Measurements from ENCODE around the gene ACBD4. TPM values are rescaled to one million over a fixed set of nuclear protein-coding genes. Genes with fewer than 3 reads are reported as not detected.

Gene ACBD4
- total RNA-seq, 1 experiment from 2014 or later = 21.2 TPM

- TF ChIP-seq CTCF (IDR thresholded peaks at IDR 0.05; ENCODE audit: insufficient read depth in 1 of 2, low read depth in 1 of 2, low read length in 1 of 2, severe bottlenecking in 1 of 2, unreplicated experiment in 1 of 2) = no peak
- Histone ChIP-seq H3K36me3 (ENCODE audit: control insufficient read depth, insufficient read depth, low read length) (peaks cover 1% of the 10 kb centered on the region; the same call in 1 of the 2 replicates), H3K4me3 (ENCODE audit: low read depth, low read length) (no peak overlapping the region), H3K9me3 (no peaks in the 10 kb centered on the region), H3K27me3 (replicated peaks; ENCODE audit: control insufficient read depth, insufficient read depth, low read length) (no peaks in the 10 kb centered on the region), H3K4me1 (peaks cover 7% of the 10 kb centered on the region; the same call in 1 of the 2 replicates)
- Mint-ChIP-seq H3K4me3 (ENCODE audit: unreplicated experiment) (no peak overlapping the region), H3K4me1 (ENCODE audit: low read depth, unreplicated experiment) (peaks cover under 1% of the 10 kb centered on the region), H3K27me3 (ENCODE audit: insufficient read depth, unreplicated experiment) (no peaks in the 10 kb centered on the region), H3K36me3 (ENCODE audit: insufficient read depth, unreplicated experiment) (peaks cover 79% of the 10 kb centered on the region), H3K27ac (ENCODE audit: unreplicated experiment) (peak overlapping the region; percentile 2), H3K9me3 (ENCODE audit: unreplicated experiment) (no peaks in the 10 kb centered on the region)
- intact Hi-C loops (cut with micrococcal nuclease; ENCODE audit: unreplicated experiment) = no loop called here
- BruUV-seq (replicated peaks) = no TSS peak
- ChIA-PET CTCF (interaction anchor here (1.1 kb wide), 1 partner anchor 24 kb away, joined by 4 read pairs; the partner anchor contains the start of gene ACBD4), POLR2A (no interaction called here)
- no peak for DNase-seq
Observed at GRCh38 chr17:45110676-45111611, 24.5 kb upstream of the ACBD4 start.

- POLR2A ChIA-PET = no interaction called here
- CTCF ChIA-PET = interaction anchor here (0.7 to 1.1 kb wide), 2 partner anchors 21 to 23 kb away, joined by 4 to 6 read pairs; partner anchors contain the start of gene ACBD4
- Histone ChIP-seq H3K4me3 (ENCODE audit: low read depth, low read length) (no peak overlapping the region), H3K36me3 (ENCODE audit: control insufficient read depth, insufficient read depth, low read length) (no peaks in the 10 kb centered on the region; the same call in 1 of the 2 replicates), H3K4me1 (peaks cover 7% of the 10 kb centered on the region; the same call in 1 of the 2 replicates), H3K27me3 (replicated peaks; ENCODE audit: control insufficient read depth, insufficient read depth, low read length) (no peaks in the 10 kb centered on the region), H3K9me3 (no peaks in the 10 kb centered on the region)
- H3K9me3 Mint-ChIP-seq (ENCODE audit: unreplicated experiment) = no peaks in the 10 kb centered on the region
- intact Hi-C loops (cut with micrococcal nuclease; ENCODE audit: unreplicated experiment) = no loop called here
- H3K27ac Mint-ChIP-seq (ENCODE audit: unreplicated experiment) = peak overlapping the region; percentile 2
- H3K4me1 Mint-ChIP-seq (ENCODE audit: low read depth, unreplicated experiment) = peaks cover 6% of the 10 kb centered on the region
- peaks cover 75% of the 10 kb centered on the region for H3K36me3 Mint-ChIP-seq (ENCODE audit: insufficient read depth, unreplicated experiment)
- H3K27me3 Mint-ChIP-seq (ENCODE audit: insufficient read depth, unreplicated experiment) = no peaks in the 10 kb centered on the region
- DNase-seq = no peak
- no peak overlapping the region for H3K4me3 Mint-ChIP-seq (ENCODE audit: unreplicated experiment)
- BruUV-seq (replicated peaks) = TSS peak; percentile 39
- TF ChIP-seq CTCF (IDR thresholded peaks at IDR 0.05; ENCODE audit: insufficient read depth in 1 of 2, low read depth in 1 of 2, low read length in 1 of 2, severe bottlenecking in 1 of 2, unreplicated experiment in 1 of 2) = no peak
Observed at GRCh38 chr17:45111850-45112249, 23.6 kb upstream of the ACBD4 start.

GRCh38 chr17:45112559-45113423 lies 22.7 kb upstream of the ACBD4 start:
- no peak for TF ChIP-seq CTCF (IDR thresholded peaks at IDR 0.05; ENCODE audit: insufficient read depth in 1 of 2, low read depth in 1 of 2, low read length in 1 of 2, severe bottlenecking in 1 of 2, unreplicated experiment in 1 of 2)
- no peak for DNase-seq
- Histone ChIP-seq H3K4me1 (peaks cover 7% of the 10 kb centered on the region; the same call in 1 of the 2 replicates), H3K9me3 (no peaks in the 10 kb centered on the region), H3K27me3 (replicated peaks; ENCODE audit: control insufficient read depth, insufficient read depth, low read length) (no peaks in the 10 kb centered on the region), H3K4me3 (ENCODE audit: low read depth, low read length) (no peak overlapping the region), H3K36me3 (ENCODE audit: control insufficient read depth, insufficient read depth, low read length) (no peaks in the 10 kb centered on the region; the same call in 1 of the 2 replicates)
- ChIA-PET CTCF (no interaction called here), POLR2A (no interaction called here)
- BruUV-seq (replicated peaks) = no TSS peak
- H3K27me3 Mint-ChIP-seq (ENCODE audit: insufficient read depth, unreplicated experiment) = no peaks in the 10 kb centered on the region
- peak overlapping the region; percentile 21 for H3K4me3 Mint-ChIP-seq (ENCODE audit: unreplicated experiment)
- intact Hi-C loops (cut with micrococcal nuclease; ENCODE audit: unreplicated experiment) = no loop called here
- H3K4me1 Mint-ChIP-seq (ENCODE audit: low read depth, unreplicated experiment) = peaks cover 6% of the 10 kb centered on the region
- H3K27ac Mint-ChIP-seq (ENCODE audit: unreplicated experiment) = no peak overlapping the region
- H3K9me3 Mint-ChIP-seq (ENCODE audit: unreplicated experiment) = no peaks in the 10 kb centered on the region
- H3K36me3 Mint-ChIP-seq (ENCODE audit: insufficient read depth, unreplicated experiment) = peaks cover 72% of the 10 kb centered on the region

Data from Caco-2 (cell line).